NCI-H446 treated with DMSO at 0.1 percent for 48 hours (cell line): Measurements from ENCODE around the gene ZBTB22.
"Not testable (repeated sequence)": the region's sequence is repeated elsewhere in the genome, so short reads cannot be mapped to it uniquely, and the experiment has no call there.

Experiments used
- DNase-seq: peaks from one replicate; lab custom pipeline; 2025; lab: John Stamatoyannopoulos, UW

ZBTB22 gene

GRCh38 chr6:33298773-33299236, 18.7 kb downstream of the ZBTB22 start, which contains the start of gene RGL2:
Gene RGL2, minus strand, starts transcription at chr6:33298942. Its CDS starts 332 bp downstream, at chr6:33298610.
- DNase-seq = no peak

GRCh38 chr6:33297956-33298772, 19.4 kb downstream of the ZBTB22 start:
- DNase-seq = no peak

- no peak for DNase-seq
Observed at GRCh38 chr6:33297406-33297955, 20.1 kb downstream of the ZBTB22 start.

GRCh38 chr6:33296797-33297405, 20.6 kb downstream of the ZBTB22 start:
- no peak for DNase-seq

- DNase-seq = no peak
Observed at GRCh38 chr6:33295621-33296369, 21.7 kb downstream of the ZBTB22 start.

GRCh38 chr6:33294086-33294823, 23.3 kb downstream of the ZBTB22 start:
- DNase-seq = no peak

GRCh38 chr6:33292996-33293682, 24.4 kb downstream of the ZBTB22 start:
- no peak for DNase-seq

GRCh38 chr6:33290459-33290858, 27.1 kb downstream of the ZBTB22 start:
- no peak for DNase-seq

- no peak for DNase-seq
Observed at GRCh38 chr6:33289784-33290315, 27.7 kb downstream of the ZBTB22 start.

- peak; percentile 75 for DNase-seq
Observed at GRCh38 chr6:33288921-33289783, 28.4 kb downstream of the ZBTB22 start, which contains the start of the genes PFDN6 and WDR46. Gene PFDN6, plus strand, starts transcription at chr6:33289601. Its CDS starts 256 bp downstream, at chr6:33289857. Gene WDR46, minus strand, starts transcription at chr6:33289239. Its CDS starts 69 bp downstream, at chr6:33289170.

GRCh38 chr6:33288141-33288920, 29.2 kb downstream of the ZBTB22 start:
- DNase-seq = no peak

- no peak for DNase-seq
Observed at GRCh38 chr6:33286946-33287914, 30.3 kb downstream of the ZBTB22 start.

GRCh38 chr6:33285214-33285613, 32.3 kb downstream of the ZBTB22 start:
- not testable (repeated sequence) for DNase-seq

- DNase-seq = no peak
Observed at GRCh38 chr6:33280539-33280938, 37.0 kb downstream of the ZBTB22 start.

- no peak for DNase-seq
Observed at GRCh38 chr6:33279971-33280511, 37.5 kb downstream of the ZBTB22 start.

GRCh38 chr6:33279257-33279695, 38.3 kb downstream of the ZBTB22 start:
- no peak for DNase-seq

- DNase-seq = no peak
Observed at GRCh38 chr6:33278810-33279209, 38.7 kb downstream of the ZBTB22 start.
